Tibial artery (tissue), 4 donors: ENCODE data around the gene BDKRB2.

ENCODE experiments used
- DNase-seq, 2 donors: peaks; one replicate each; pipeline ENCODE4 v3.0.0-alpha.2; 2019
- H3K27ac ChIP-seq, 2 donors: fragments of 200-600 bp; sonication (generic) in 1 of 2; 1 replicate in 1 of 2; 2 replicates in 1 of 2; pipeline ENCODE4 v1.5.1; 2018 to 2019; ENCODE audit warnings: mild to moderate bottlenecking in 1 of 2
- H3K27me3 ChIP-seq, 2 donors: fragments of 200-600 bp; sonication (generic) in 1 of 2; one replicate each; pipeline versions ENCODE4 v1.5.1 to v1.6.0; 2016 to 2019
- H3K36me3 ChIP-seq, 3 donors: fragments of 200-600 bp; sonication (generic) in 2 of 3; one replicate each; pipeline ENCODE4 v1.5.1; 2016 to 2019; ENCODE audit warnings: mild to moderate bottlenecking in 2 of 3
- H3K4me1 ChIP-seq, 4 donors: fragments of 200-600 bp; sonication (generic) in 2 of 4; 1 replicate in 3 of 4; 2 replicates in 1 of 4; pipeline ENCODE4 v1.5.1; 2016 to 2019
- H3K4me3 ChIP-seq, 2 donors: fragments of 200-600 bp; sonication (generic) in 1 of 2; 1 replicate in 1 of 2; 2 replicates in 1 of 2; pipeline ENCODE4 v1.5.1; 2018 to 2019; ENCODE audit warnings: mild to moderate bottlenecking in 2 of 2
- H3K9me3 ChIP-seq, 3 donors: fragments of 200-600 bp; sonication (generic) in 1 of 3; one replicate each; pipeline ENCODE4 v1.5.1; 2016 to 2019
- intact Hi-C: fragments of 100-400 bp; cut with DNase I; formaldehyde crosslinking; loops from one replicate; pipeline ENCODE4 v1.15.0; 2023; ENCODE audit warnings: low total_unique reads
- TF ChIP-seq, protein P1 (sequence below), 2 experiments: fragments of 200-600 bp in 1 of 2; fragments of 450-650 bp in 1 of 2; IDR thresholded peaks; one replicate each; pipeline ENCODE4 v1.5.1; 2017 to 2019; ENCODE audit warnings: antibody characterized with exemption in 2 of 2, mild to moderate bottlenecking in 1 of 2, moderate library complexity in 1 of 2

BDKRB2 gene

GRCh38 chr14:96180043-96180874 is 24.4 kb upstream of the BDKRB2 start:
- H3K27ac ChIP-seq: no peak overlapping the region
- H3K36me3 ChIP-seq: no peaks in the 10 kb centered on the region
- H3K4me1 ChIP-seq: peaks cover 0 to 3% (median 0%) of the 10 kb centered on the region in 4 donors
- peaks cover 0 to 18% of the 10 kb centered on the region in 2 donors for H3K27me3 ChIP-seq
- H3K9me3 ChIP-seq: no peaks in the 10 kb centered on the region
- TF ChIP-seq, protein P1, sequence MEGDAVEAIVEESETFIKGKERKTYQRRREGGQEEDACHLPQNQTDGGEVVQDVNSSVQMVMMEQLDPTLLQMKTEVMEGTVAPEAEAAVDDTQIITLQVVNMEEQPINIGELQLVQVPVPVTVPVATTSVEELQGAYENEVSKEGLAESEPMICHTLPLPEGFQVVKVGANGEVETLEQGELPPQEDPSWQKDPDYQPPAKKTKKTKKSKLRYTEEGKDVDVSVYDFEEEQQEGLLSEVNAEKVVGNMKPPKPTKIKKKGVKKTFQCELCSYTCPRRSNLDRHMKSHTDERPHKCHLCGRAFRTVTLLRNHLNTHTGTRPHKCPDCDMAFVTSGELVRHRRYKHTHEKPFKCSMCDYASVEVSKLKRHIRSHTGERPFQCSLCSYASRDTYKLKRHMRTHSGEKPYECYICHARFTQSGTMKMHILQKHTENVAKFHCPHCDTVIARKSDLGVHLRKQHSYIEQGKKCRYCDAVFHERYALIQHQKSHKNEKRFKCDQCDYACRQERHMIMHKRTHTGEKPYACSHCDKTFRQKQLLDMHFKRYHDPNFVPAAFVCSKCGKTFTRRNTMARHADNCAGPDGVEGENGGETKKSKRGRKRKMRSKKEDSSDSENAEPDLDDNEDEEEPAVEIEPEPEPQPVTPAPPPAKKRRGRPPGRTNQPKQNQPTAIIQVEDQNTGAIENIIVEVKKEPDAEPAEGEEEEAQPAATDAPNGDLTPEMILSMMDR (IDR thresholded peaks at IDR 0.05): no peak
- no peak overlapping the region for H3K4me3 ChIP-seq
- DNase-seq: no peak
- intact Hi-C loops: no loop called here

GRCh38 chr14:96181186-96182056 is 23.2 kb upstream of the BDKRB2 start:
- Histone ChIP-seq H3K4me3 (no peak overlapping the region), H3K27ac (no peak overlapping the region), H3K9me3 (no peaks in the 10 kb centered on the region), H3K4me1 (peaks cover 0 to 3% (median 0%) of the 10 kb centered on the region in 4 donors), H3K27me3 (peaks cover 0 to 18% of the 10 kb centered on the region in 2 donors), H3K36me3 (no peaks in the 10 kb centered on the region)
- no peak for DNase-seq
- TF ChIP-seq, protein P1 (IDR thresholded peaks at IDR 0.05): no peak
- intact Hi-C loops: no loop called here

DNA sequence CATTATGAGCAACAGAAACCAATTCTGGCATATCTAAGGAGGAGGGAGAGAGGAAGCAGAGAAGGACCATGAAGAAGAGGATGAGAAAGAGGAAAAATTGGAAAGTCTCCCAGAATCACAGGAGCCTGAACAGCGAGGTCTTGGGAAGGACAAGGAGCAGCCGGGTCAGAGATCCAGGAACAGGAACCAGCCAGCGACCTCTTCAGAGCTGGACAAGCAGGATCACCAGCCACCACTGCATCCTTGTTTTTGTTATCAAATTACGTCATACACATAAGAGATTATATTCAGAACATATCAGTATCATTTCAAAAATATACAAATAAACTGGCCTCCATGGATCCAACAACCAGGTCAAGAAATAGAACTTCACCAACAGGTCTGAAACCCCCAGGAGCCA is 22.1 kb upstream of the BDKRB2 start:
- no peak overlapping the region for H3K4me3 ChIP-seq
- H3K36me3 ChIP-seq: no peaks in the 10 kb centered on the region
- H3K27me3 ChIP-seq: peaks cover 0 to 18% of the 10 kb centered on the region in 2 donors
- no peak overlapping the region for H3K27ac ChIP-seq
- TF ChIP-seq, protein P1 (IDR thresholded peaks at IDR 0.05): no peak
- no peaks in the 10 kb centered on the region for H3K9me3 ChIP-seq
- no peaks in the 10 kb centered on the region for H3K4me1 ChIP-seq
- intact Hi-C loops: no loop called here
- DNase-seq: no peak

GRCh38 chr14:96184737-96185136 is 19.9 kb upstream of the BDKRB2 start:
- Histone ChIP-seq H3K27ac (no peak overlapping the region), H3K4me3 (no peak overlapping the region), H3K36me3 (no peaks in the 10 kb centered on the region), H3K4me1 (no peaks in the 10 kb centered on the region), H3K9me3 (no peaks in the 10 kb centered on the region), H3K27me3 (peaks cover 0 to 18% of the 10 kb centered on the region in 2 donors)
- intact Hi-C loops: no loop called here
- no peak for DNase-seq
- TF ChIP-seq, protein P1 (IDR thresholded peaks at IDR 0.05): no peak

- Histone ChIP-seq H3K27ac (no peak overlapping the region), H3K36me3 (no peaks in the 10 kb centered on the region), H3K4me3 (no peak overlapping the region), H3K4me1 (no peaks in the 10 kb centered on the region), H3K9me3 (no peaks in the 10 kb centered on the region), H3K27me3 (peaks cover 0 to 11% of the 10 kb centered on the region in 2 donors)
- DNase-seq: no peak
- TF ChIP-seq, protein P1 (IDR thresholded peaks at IDR 0.05): no peak
- intact Hi-C loops: no loop called here
These were observed 17.2 kb upstream of the BDKRB2 start for GRCh38 chr14:96187216-96188031.
